ENCODE results near the gene CD68. TPM values are rescaled to one million over a fixed set of nuclear protein-coding genes. Genes with fewer than 3 reads are reported as not detected.
A peak's percentile ranks its signal among the peaks of the same experiment; 100 is the strongest.

CD68 gene
- total and polyA plus RNA-seq, 2 experiments from 2014 or later: 64.0 to 80.4 TPM

DNA sequence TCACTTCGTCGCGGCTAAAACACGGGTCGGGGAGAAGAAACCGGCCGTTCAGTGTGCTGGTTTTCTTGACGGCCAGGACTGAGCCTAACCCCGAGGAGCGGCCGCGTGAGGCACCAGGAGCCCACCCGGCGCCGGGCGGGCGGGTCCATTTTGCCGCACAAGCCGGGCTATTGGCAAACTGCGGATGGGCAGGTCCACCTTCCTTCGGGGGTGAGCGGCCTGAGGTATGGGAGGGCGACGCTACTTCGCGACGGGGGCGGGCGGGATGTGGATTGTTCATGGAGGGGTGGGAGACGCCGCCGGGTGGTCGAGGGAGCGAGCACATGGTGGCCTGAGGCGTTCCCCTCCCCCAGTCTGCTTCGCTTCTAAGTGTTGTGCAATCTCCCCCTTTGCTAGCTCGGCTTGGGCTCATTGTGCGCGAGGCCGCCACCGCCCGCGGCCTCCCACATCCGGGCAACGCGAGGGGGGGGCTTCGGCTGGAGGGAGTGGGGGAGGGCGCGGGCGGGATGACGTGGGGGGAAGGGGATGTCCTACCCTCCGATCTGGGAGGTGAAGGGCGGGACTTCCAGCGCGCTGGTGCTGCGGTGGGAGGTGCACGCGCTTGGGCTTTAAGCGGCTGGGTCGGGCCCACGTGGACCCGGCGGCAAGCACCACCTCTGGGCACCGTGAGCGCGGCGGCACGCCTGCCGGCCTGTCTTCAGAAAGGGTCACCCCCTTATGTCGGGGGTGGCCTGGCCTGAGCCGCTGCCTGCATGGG lies 5.9 kb upstream of the CD68 start:
- H4K20me1 ChIP-seq (ENCODE audit: insufficient read depth, poor library complexity, severe bottlenecking): peaks cover 49% of the 10 kb centered on the region
- under 1% methylated on average over 46 of the region's 71 CpGs for WGBS (ENCODE audit: low lambda C conversion rate, missing lambda C conversion rate)
- H3K9me3 ChIP-seq (ENCODE audit: low read depth): no peaks in the 10 kb centered on the region
- peak; percentile 94 for DNase-seq (ENCODE audit: low spot score)
- peak overlapping the region; percentile 91 for H3K27ac ChIP-seq
- H3K4me3 ChIP-seq: peak overlapping the region; percentile 68
- H3K4me1 ChIP-seq (ENCODE audit: insufficient read depth): peaks cover 27% of the 10 kb centered on the region
- H2AFZ ChIP-seq: no peak overlapping the region
- TF ChIP-seq EZH2phosphoT487 (IDR thresholded peaks at IDR 0.05; ENCODE audit: low read depth, severe bottlenecking, unreplicated experiment) (no peak), EZH2 (IDR thresholded peaks at IDR 0.05; ENCODE audit: borderline replicate concordance) (no peak)
- TF ChIP-seq, protein P1, sequence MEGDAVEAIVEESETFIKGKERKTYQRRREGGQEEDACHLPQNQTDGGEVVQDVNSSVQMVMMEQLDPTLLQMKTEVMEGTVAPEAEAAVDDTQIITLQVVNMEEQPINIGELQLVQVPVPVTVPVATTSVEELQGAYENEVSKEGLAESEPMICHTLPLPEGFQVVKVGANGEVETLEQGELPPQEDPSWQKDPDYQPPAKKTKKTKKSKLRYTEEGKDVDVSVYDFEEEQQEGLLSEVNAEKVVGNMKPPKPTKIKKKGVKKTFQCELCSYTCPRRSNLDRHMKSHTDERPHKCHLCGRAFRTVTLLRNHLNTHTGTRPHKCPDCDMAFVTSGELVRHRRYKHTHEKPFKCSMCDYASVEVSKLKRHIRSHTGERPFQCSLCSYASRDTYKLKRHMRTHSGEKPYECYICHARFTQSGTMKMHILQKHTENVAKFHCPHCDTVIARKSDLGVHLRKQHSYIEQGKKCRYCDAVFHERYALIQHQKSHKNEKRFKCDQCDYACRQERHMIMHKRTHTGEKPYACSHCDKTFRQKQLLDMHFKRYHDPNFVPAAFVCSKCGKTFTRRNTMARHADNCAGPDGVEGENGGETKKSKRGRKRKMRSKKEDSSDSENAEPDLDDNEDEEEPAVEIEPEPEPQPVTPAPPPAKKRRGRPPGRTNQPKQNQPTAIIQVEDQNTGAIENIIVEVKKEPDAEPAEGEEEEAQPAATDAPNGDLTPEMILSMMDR (IDR thresholded peaks at IDR 0.05; ENCODE audit: poor library complexity): no peak
- H3K9me2 ChIP-seq (replicated peaks; ENCODE audit: insufficient read depth): no peaks in the 10 kb centered on the region
- H3K79me2 ChIP-seq: peaks cover 60% of the 10 kb centered on the region
- H3K36me3 ChIP-seq (replicated peaks; ENCODE audit: insufficient read depth, low read depth): peaks cover 3% of the 10 kb centered on the region
- peak overlapping the region; percentile 93 for H3K4me2 ChIP-seq
- H3K27me3 ChIP-seq: no peaks in the 10 kb centered on the region

DNA sequence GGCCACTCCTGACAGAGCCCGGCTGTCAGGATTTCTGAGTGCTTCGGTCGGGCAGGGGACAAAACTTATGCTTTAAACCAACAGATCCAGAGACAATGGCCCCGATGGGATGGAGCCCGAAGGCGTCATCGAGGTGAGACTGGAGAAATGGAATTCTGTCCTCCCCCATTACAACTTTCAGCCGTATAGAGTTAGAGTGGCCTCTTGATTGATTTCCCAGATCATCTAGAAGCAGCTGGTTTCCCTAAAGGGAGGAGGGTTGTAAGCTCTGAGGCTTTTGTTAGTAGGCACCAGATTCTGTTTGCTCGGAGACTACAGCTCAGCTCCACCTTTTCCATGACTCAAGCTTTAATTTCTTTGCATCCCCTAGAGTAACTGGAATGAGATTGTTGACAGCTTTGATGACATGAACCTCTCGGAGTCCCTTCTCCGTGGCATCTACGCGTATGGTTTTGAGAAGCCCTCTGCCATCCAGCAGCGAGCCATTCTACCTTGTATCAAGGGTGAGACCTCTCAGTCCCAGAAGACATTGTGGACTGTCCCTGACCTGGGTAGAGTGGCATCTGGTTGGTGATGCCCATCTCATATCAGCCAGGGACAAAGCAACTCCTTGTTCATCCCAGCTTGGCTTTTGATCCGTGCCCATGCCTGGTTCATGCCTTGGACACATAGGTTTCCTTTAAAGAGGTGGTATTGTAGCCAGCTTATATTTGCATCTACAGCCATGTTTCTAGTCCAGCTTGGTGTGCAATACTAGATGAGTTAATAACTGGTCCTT lies 5.1 kb upstream of the CD68 start:
- Histone ChIP-seq H3K27ac (peak overlapping the region; percentile 91), H3K79me2 (peaks cover 56% of the 10 kb centered on the region), H3K9me2 (replicated peaks; ENCODE audit: insufficient read depth) (no peaks in the 10 kb centered on the region), H2AFZ (no peak overlapping the region), H3K36me3 (replicated peaks; ENCODE audit: insufficient read depth, low read depth) (peaks cover 3% of the 10 kb centered on the region), H4K20me1 (ENCODE audit: insufficient read depth, poor library complexity, severe bottlenecking) (peaks cover 49% of the 10 kb centered on the region), H3K9me3 (ENCODE audit: low read depth) (no peaks in the 10 kb centered on the region), H3K4me3 (peak overlapping the region; percentile 68), H3K4me2 (peak overlapping the region; percentile 93), H3K4me1 (ENCODE audit: insufficient read depth) (peaks cover 32% of the 10 kb centered on the region), H3K27me3 (no peaks in the 10 kb centered on the region)
- WGBS (ENCODE audit: low lambda C conversion rate, missing lambda C conversion rate): 23% methylated on average over 15 of the region's 15 CpGs
- TF ChIP-seq, protein P1 (IDR thresholded peaks at IDR 0.05; ENCODE audit: poor library complexity): no peak
- TF ChIP-seq EZH2 (IDR thresholded peaks at IDR 0.05; ENCODE audit: borderline replicate concordance): no peak
- TF ChIP-seq EZH2phosphoT487 (IDR thresholded peaks at IDR 0.05; ENCODE audit: low read depth, severe bottlenecking, unreplicated experiment): no peak
- DNase-seq (ENCODE audit: low spot score): peak; percentile 17

DNA sequence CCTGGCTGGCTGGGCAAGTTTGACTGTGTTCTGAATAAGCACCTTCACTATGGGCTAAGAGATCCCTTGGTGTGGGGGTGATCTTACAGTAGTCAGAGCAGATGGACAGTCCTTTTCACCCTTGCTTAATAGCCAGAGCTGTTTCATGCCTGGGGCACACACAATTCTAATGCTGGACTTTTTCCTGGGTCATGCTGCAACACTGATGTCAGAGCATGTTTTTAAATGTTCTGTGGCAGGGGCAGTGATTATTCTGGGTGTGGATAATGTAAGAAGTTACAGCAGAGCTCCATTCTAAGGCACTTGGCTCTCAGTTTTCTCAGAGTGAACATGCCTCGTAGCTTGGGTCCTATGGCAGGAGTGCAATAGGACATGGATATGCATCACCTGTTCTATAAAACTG lies 4.0 kb upstream of the CD68 start:
- peaks cover 49% of the 10 kb centered on the region for H4K20me1 ChIP-seq (ENCODE audit: insufficient read depth, poor library complexity, severe bottlenecking)
- peak overlapping the region; percentile 91 for H3K27ac ChIP-seq
- no peaks in the 10 kb centered on the region for H3K27me3 ChIP-seq
- H3K79me2 ChIP-seq: peaks cover 61% of the 10 kb centered on the region
- TF ChIP-seq, protein P1 (IDR thresholded peaks at IDR 0.05; ENCODE audit: poor library complexity): no peak
- TF ChIP-seq EZH2 (IDR thresholded peaks at IDR 0.05; ENCODE audit: borderline replicate concordance): no peak
- TF ChIP-seq EZH2phosphoT487 (IDR thresholded peaks at IDR 0.05; ENCODE audit: low read depth, severe bottlenecking, unreplicated experiment): no peak
- no peak overlapping the region for H3K4me3 ChIP-seq
- peak overlapping the region; percentile 93 for H3K4me2 ChIP-seq
- no peak for DNase-seq (ENCODE audit: low spot score)
- WGBS (ENCODE audit: low lambda C conversion rate, missing lambda C conversion rate): 83% methylated on average over 1 of the region's 1 CpG
- H3K9me2 ChIP-seq (replicated peaks; ENCODE audit: insufficient read depth): no peaks in the 10 kb centered on the region
- peaks cover 42% of the 10 kb centered on the region for H3K4me1 ChIP-seq (ENCODE audit: insufficient read depth)
- H2AFZ ChIP-seq: no peak overlapping the region
- H3K36me3 ChIP-seq (replicated peaks; ENCODE audit: insufficient read depth, low read depth): peaks cover 3% of the 10 kb centered on the region
- no peaks in the 10 kb centered on the region for H3K9me3 ChIP-seq (ENCODE audit: low read depth)
